ENCODE measurements around the gene DNAJA3.

GRCh38 chr16:4435337-4436067 is 9.8 kb downstream of the DNAJA3 start:
- TF ChIP-seq POLR2A (IDR thresholded peaks at IDR 0.05) (no peak), CTCF (IDR thresholded peaks at IDR 0.05) (no peak)

Data from lower leg skin (tissue), 3 donors.